Prostate gland (tissue), 2 donors: ENCODE data around the gene HOXB6.

Experiments
- POLR2A ChIP-seq: fragments of 450-650 bp; IDR thresholded peaks from one replicate; pipeline ENCODE4 v1.6.1; 2016; ENCODE audit warnings: antibody characterized with exemption, mild to moderate bottlenecking
- POLR2AphosphoS5 ChIP-seq: sonication (generic); formaldehyde crosslinking; IDR thresholded peaks from one replicate; pipeline ENCODE4 v1.6.1; 2017; ENCODE audit warnings: antibody characterized with exemption
- TF ChIP-seq, protein P1 (sequence below), 4 experiments: fragments of 200-600 bp in 2 of 4; fragments of 450-650 bp in 2 of 4; sonication (generic) in 2 of 4; IDR thresholded peaks; 1 replicate in 3 of 4; 2 replicates in 1 of 4; pipeline ENCODE4 v1.5.1; 2016 to 2019; ENCODE audit warnings: antibody characterized with exemption in 4 of 4, mild to moderate bottlenecking in 2 of 4, moderate library complexity in 2 of 4

DNA sequence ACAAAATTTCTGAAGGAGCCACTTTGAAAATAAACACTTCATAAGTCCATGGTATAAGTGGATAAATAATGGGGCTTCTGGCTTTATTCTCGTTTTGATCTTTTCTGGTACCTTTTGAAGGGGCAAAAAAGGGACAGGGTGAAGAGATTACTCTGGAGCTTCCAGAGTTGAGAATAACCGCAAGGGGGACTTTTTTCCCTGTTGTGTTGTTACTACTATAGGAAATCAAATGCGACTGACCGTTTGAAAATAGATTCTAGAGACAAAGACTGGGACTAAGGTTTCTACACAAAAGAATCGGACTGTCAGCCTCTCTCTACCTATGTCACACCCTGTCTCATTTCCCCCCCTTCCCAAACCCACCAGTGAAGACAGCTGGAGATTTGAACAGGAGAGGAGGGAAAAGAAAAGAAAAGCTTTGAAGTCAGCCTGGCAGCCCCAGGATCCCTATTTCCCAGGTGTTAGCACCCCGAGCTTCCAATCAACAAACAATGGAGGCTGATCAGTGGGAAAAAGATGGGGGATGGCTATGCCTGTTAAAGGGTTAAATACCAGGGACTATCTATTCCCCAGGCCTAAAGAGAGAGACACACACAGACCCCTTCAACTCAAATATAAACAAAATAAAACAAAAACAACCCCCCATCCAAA, 35.0 kb downstream of the HOXB6 start:
- TF ChIP-seq POLR2A: no peak
- TF ChIP-seq, protein P1, sequence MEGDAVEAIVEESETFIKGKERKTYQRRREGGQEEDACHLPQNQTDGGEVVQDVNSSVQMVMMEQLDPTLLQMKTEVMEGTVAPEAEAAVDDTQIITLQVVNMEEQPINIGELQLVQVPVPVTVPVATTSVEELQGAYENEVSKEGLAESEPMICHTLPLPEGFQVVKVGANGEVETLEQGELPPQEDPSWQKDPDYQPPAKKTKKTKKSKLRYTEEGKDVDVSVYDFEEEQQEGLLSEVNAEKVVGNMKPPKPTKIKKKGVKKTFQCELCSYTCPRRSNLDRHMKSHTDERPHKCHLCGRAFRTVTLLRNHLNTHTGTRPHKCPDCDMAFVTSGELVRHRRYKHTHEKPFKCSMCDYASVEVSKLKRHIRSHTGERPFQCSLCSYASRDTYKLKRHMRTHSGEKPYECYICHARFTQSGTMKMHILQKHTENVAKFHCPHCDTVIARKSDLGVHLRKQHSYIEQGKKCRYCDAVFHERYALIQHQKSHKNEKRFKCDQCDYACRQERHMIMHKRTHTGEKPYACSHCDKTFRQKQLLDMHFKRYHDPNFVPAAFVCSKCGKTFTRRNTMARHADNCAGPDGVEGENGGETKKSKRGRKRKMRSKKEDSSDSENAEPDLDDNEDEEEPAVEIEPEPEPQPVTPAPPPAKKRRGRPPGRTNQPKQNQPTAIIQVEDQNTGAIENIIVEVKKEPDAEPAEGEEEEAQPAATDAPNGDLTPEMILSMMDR (IDR thresholded peaks at IDR 0.05): no peak
- no peak for TF ChIP-seq POLR2AphosphoS5
